ENCODE results near the gene RPS10. TPM values are rescaled to one million over a fixed set of nuclear protein-coding genes. Genes with fewer than 3 reads are reported as not detected.

The RPS10 gene
- total RNA-seq, 1 experiment from 2014 or later = 1,650 TPM

GRCh38 chr6:34423254-34423653 is 2.6 kb downstream of the RPS10 start:
- Mint-ChIP-seq H3K27ac (ENCODE audit: unreplicated experiment) (no peak overlapping the region), H3K4me1 (ENCODE audit: low read depth, unreplicated experiment) (no peaks in the 10 kb centered on the region), H3K4me3 (ENCODE audit: unreplicated experiment) (peak overlapping the region; percentile 33), H3K9me3 (ENCODE audit: unreplicated experiment) (no peaks in the 10 kb centered on the region), H3K27me3 (ENCODE audit: insufficient read depth, unreplicated experiment) (no peaks in the 10 kb centered on the region), H3K36me3 (ENCODE audit: insufficient read depth, unreplicated experiment) (peaks cover 76% of the 10 kb centered on the region)
- peaks cover 7% of the 10 kb centered on the region for H3K36me3 ChIP-seq (ENCODE audit: control insufficient read depth, insufficient read depth, low read length)
- no peak for DNase-seq
- TF ChIP-seq CTCF (IDR thresholded peaks at IDR 0.05; ENCODE audit: insufficient read depth in 1 of 2, low read depth in 1 of 2, low read length in 1 of 2, severe bottlenecking in 1 of 2, unreplicated experiment in 1 of 2) = no peak
- ChIA-PET CTCF (interaction anchor here (1.8 kb wide), 1 partner anchor 8 kb away, joined by 8 read pairs; no protein-coding TSS in a partner anchor), POLR2A (interaction anchor here (1.6 kb wide), 1 partner anchor 8 kb away, joined by 6 read pairs; no protein-coding TSS in a partner anchor)
- H3K9me3 ChIP-seq = no peaks in the 10 kb centered on the region
- no peaks in the 10 kb centered on the region for H3K27me3 ChIP-seq (replicated peaks; ENCODE audit: control insufficient read depth, insufficient read depth, low read length)
- BruUV-seq (replicated peaks) = no TSS peak
- no peak overlapping the region for H3K4me3 ChIP-seq (ENCODE audit: low read depth, low read length)
- H3K4me1 ChIP-seq = peaks cover 13% of the 10 kb centered on the region
- intact Hi-C loops (cut with micrococcal nuclease; ENCODE audit: unreplicated experiment) = no loop called here

- Histone ChIP-seq H3K9me3 (no peaks in the 10 kb centered on the region), H3K4me3 (ENCODE audit: low read depth, low read length) (no peak overlapping the region), H3K27me3 (replicated peaks; ENCODE audit: control insufficient read depth, insufficient read depth, low read length) (no peaks in the 10 kb centered on the region), H3K36me3 (ENCODE audit: control insufficient read depth, insufficient read depth, low read length) (peaks cover 13% of the 10 kb centered on the region), H3K4me1 (peaks cover 8% of the 10 kb centered on the region)
- no TSS peak for BruUV-seq (replicated peaks)
- Mint-ChIP-seq H3K4me1 (ENCODE audit: low read depth, unreplicated experiment) (no peaks in the 10 kb centered on the region), H3K27me3 (ENCODE audit: insufficient read depth, unreplicated experiment) (no peaks in the 10 kb centered on the region), H3K4me3 (ENCODE audit: unreplicated experiment) (no peak overlapping the region), H3K36me3 (ENCODE audit: insufficient read depth, unreplicated experiment) (peaks cover 91% of the 10 kb centered on the region), H3K9me3 (ENCODE audit: unreplicated experiment) (no peaks in the 10 kb centered on the region), H3K27ac (ENCODE audit: unreplicated experiment) (peak overlapping the region; percentile 72)
- DNase-seq = no peak
- CTCF ChIA-PET = no interaction called here
- POLR2A ChIA-PET = no interaction called here
- intact Hi-C loops (cut with micrococcal nuclease; ENCODE audit: unreplicated experiment) = no loop called here
- no peak for TF ChIP-seq CTCF (IDR thresholded peaks at IDR 0.05; ENCODE audit: insufficient read depth in 1 of 2, low read depth in 1 of 2, low read length in 1 of 2, severe bottlenecking in 1 of 2, unreplicated experiment in 1 of 2)
These were observed 7.5 kb downstream of the RPS10 start for GRCh38 chr6:34418367-34418766.

GRCh38 chr6:34416877-34417371 is 8.9 kb downstream of the RPS10 start:
- Histone ChIP-seq H3K4me1 (peaks cover 5% of the 10 kb centered on the region), H3K27me3 (replicated peaks; ENCODE audit: control insufficient read depth, insufficient read depth, low read length) (no peaks in the 10 kb centered on the region), H3K36me3 (ENCODE audit: control insufficient read depth, insufficient read depth, low read length) (peaks cover 11% of the 10 kb centered on the region), H3K9me3 (no peaks in the 10 kb centered on the region), H3K4me3 (ENCODE audit: low read depth, low read length) (no peak overlapping the region)
- intact Hi-C loops (cut with micrococcal nuclease; ENCODE audit: unreplicated experiment) = no loop called here
- Mint-ChIP-seq H3K27ac (ENCODE audit: unreplicated experiment) (no peak overlapping the region), H3K4me3 (ENCODE audit: unreplicated experiment) (no peak overlapping the region), H3K4me1 (ENCODE audit: low read depth, unreplicated experiment) (no peaks in the 10 kb centered on the region), H3K36me3 (ENCODE audit: insufficient read depth, unreplicated experiment) (peaks cover 79% of the 10 kb centered on the region), H3K27me3 (ENCODE audit: insufficient read depth, unreplicated experiment) (no peaks in the 10 kb centered on the region), H3K9me3 (ENCODE audit: unreplicated experiment) (no peaks in the 10 kb centered on the region)
- no peak for TF ChIP-seq CTCF (IDR thresholded peaks at IDR 0.05; ENCODE audit: insufficient read depth in 1 of 2, low read depth in 1 of 2, low read length in 1 of 2, severe bottlenecking in 1 of 2, unreplicated experiment in 1 of 2)
- DNase-seq = no peak
- BruUV-seq (replicated peaks) = no TSS peak
- CTCF ChIA-PET = interaction anchor here (0.6 to 4.7 kb wide), 8 partner anchors 9 to 219 kb away, joined by 3 to 115 read pairs (median 6); partner anchors contain the start of genes NUDT3 and SMIM29
- POLR2A ChIA-PET = interaction anchor here (0.6 to 2.9 kb wide), 5 partner anchors 7 to 168 kb away, joined by 4 to 17 read pairs (median 9); partner anchors contain the start of genes RPS10 and SMIM29
